ENCODE data around the gene IGF2BP3. TPM values are rescaled to one million over a fixed set of nuclear protein-coding genes. Genes with fewer than 3 reads are reported as not detected.

The IGF2BP3 gene
- total and polyA plus RNA-seq, 4 donors: 0.18 to 60.2 (median 1.5) TPM

- no peak for ATAC-seq (ENCODE audit: insufficient read depth, low FRiP score)
- Histone ChIP-seq H3K4me1 (ENCODE audit: control insufficient read depth in 5 of 5, insufficient read depth in 5 of 5, low read length in 5 of 5) (no peaks in the 10 kb centered on the region), H3K4me3 (no peak overlapping the region), H3K27ac (ENCODE audit: low read depth in 1 of 2, low read length in 1 of 2) (no peak overlapping the region), H3K9ac (ENCODE audit: insufficient read depth in 1 of 2, low read length in 2 of 2) (no peak overlapping the region), H3K36me3 (ENCODE audit: control insufficient read depth in 4 of 4, insufficient read depth in 4 of 4, low read length in 4 of 4) (no peaks in the 10 kb centered on the region), H3K27me3 (ENCODE audit: control insufficient read depth in 3 of 3, insufficient read depth in 3 of 3, low read length in 2 of 3) (no peaks in the 10 kb centered on the region), H3K9me3 (ENCODE audit: control insufficient read depth in 4 of 4, insufficient read depth in 3 of 4, low read length in 3 of 4) (no peaks in the 10 kb centered on the region)
- DNase-seq: no peak
- 89% methylated on average over 3 of the region's 3 CpGs for WGBS, 2 donors
- no peak for TF ChIP-seq CTCF (IDR thresholded peaks at IDR 0.05; ENCODE audit: control extremely low read depth, extremely low read depth)
These were observed 89.3 kb downstream of the IGF2BP3 start for GRCh38 chr7:23380961-23381360.

GRCh38 chr7:23380556-23380955 is 89.7 kb downstream of the IGF2BP3 start:
- Histone ChIP-seq H3K4me3 (no peak overlapping the region), H3K9me3 (ENCODE audit: control insufficient read depth in 4 of 4, insufficient read depth in 3 of 4, low read length in 3 of 4) (no peaks in the 10 kb centered on the region), H3K4me1 (ENCODE audit: control insufficient read depth in 5 of 5, insufficient read depth in 5 of 5, low read length in 5 of 5) (peaks cover 0 to under 1% (median 0%) of the 10 kb centered on the region in 5 donors), H3K36me3 (ENCODE audit: control insufficient read depth in 4 of 4, insufficient read depth in 4 of 4, low read length in 4 of 4) (no peaks in the 10 kb centered on the region), H3K27ac (ENCODE audit: low read depth in 1 of 2, low read length in 1 of 2) (no peak overlapping the region), H3K9ac (ENCODE audit: insufficient read depth in 1 of 2, low read length in 2 of 2) (no peak overlapping the region), H3K27me3 (ENCODE audit: control insufficient read depth in 3 of 3, insufficient read depth in 3 of 3, low read length in 2 of 3) (no peaks in the 10 kb centered on the region)
- WGBS, 2 donors: 92 to 93% methylated on average over 4 of the region's 4 CpGs
- DNase-seq (no peak), ATAC-seq (ENCODE audit: insufficient read depth, low FRiP score) (no peak)
- no peak for TF ChIP-seq CTCF (IDR thresholded peaks at IDR 0.05; ENCODE audit: control extremely low read depth, extremely low read depth)

- 97 to 98% methylated on average over 1 of the region's 1 CpG for WGBS, 2 donors
- DNase-seq (no peak), ATAC-seq (ENCODE audit: insufficient read depth, low FRiP score) (no peak)
- Histone ChIP-seq H3K9me3 (ENCODE audit: control insufficient read depth in 4 of 4, insufficient read depth in 3 of 4, low read length in 3 of 4) (no peaks in the 10 kb centered on the region), H3K4me1 (ENCODE audit: control insufficient read depth in 5 of 5, insufficient read depth in 5 of 5, low read length in 5 of 5) (peaks cover 0 to 3% (median 0%) of the 10 kb centered on the region in 5 donors), H3K27ac (ENCODE audit: low read depth in 1 of 2, low read length in 1 of 2) (no peak overlapping the region), H3K27me3 (ENCODE audit: control insufficient read depth in 3 of 3, insufficient read depth in 3 of 3, low read length in 2 of 3) (no peaks in the 10 kb centered on the region), H3K36me3 (ENCODE audit: control insufficient read depth in 4 of 4, insufficient read depth in 4 of 4, low read length in 4 of 4) (no peaks in the 10 kb centered on the region), H3K4me3 (no peak overlapping the region), H3K9ac (ENCODE audit: insufficient read depth in 1 of 2, low read length in 2 of 2) (no peak overlapping the region)
- no peak for TF ChIP-seq CTCF (IDR thresholded peaks at IDR 0.05; ENCODE audit: control extremely low read depth, extremely low read depth)
These were observed 91.3 kb downstream of the IGF2BP3 start for GRCh38 chr7:23378996-23379395.

- ATAC-seq (ENCODE audit: insufficient read depth, low FRiP score): no peak
These were observed 93.2 kb downstream of the IGF2BP3 start for GRCh38 chr7:23377134-23377533.

More at GRCh38 chr7:23377134-23377533, 93.2 kb downstream of the IGF2BP3 start:
- 66 to 67% methylated on average over 3 of the region's 3 CpGs for WGBS, 2 donors
- H3K9me3 ChIP-seq (ENCODE audit: control insufficient read depth in 4 of 4, insufficient read depth in 3 of 4, low read length in 3 of 4): no peaks in the 10 kb centered on the region
- DNase-seq: no peak
- no peak overlapping the region for H3K4me3 ChIP-seq
- H3K36me3 ChIP-seq (ENCODE audit: control insufficient read depth in 4 of 4, insufficient read depth in 4 of 4, low read length in 4 of 4): no peaks in the 10 kb centered on the region
- H3K27me3 ChIP-seq (ENCODE audit: control insufficient read depth in 3 of 3, insufficient read depth in 3 of 3, low read length in 2 of 3): no peaks in the 10 kb centered on the region
- no peak overlapping the region for H3K27ac ChIP-seq (ENCODE audit: low read depth in 1 of 2, low read length in 1 of 2)
- TF ChIP-seq CTCF (IDR thresholded peaks at IDR 0.05; ENCODE audit: control extremely low read depth, extremely low read depth): no peak
- peaks cover 0 to 6% (median 0%) of the 10 kb centered on the region in 5 donors for H3K4me1 ChIP-seq (ENCODE audit: control insufficient read depth in 5 of 5, insufficient read depth in 5 of 5, low read length in 5 of 5)
- no peak overlapping the region for H3K9ac ChIP-seq (ENCODE audit: insufficient read depth in 1 of 2, low read length in 2 of 2)

All from lung (tissue), 12 donors.